Endothelial cell (in vitro differentiated cells): ENCODE measurements around the gene TLK1. TPM values are rescaled to one million over a fixed set of nuclear protein-coding genes. Genes with fewer than 3 reads are reported as not detected.
A peak's percentile ranks its signal among the peaks of the same experiment; 100 is the strongest.

ENCODE experiments used
- DNase-seq: peaks from one replicate; pipeline ENCODE4 v3.0.0; 2021; ENCODE audit warnings: low spot score
- H3K27ac Mint-ChIP-seq: one replicate; pipeline ENCODE4 v1.8.0; 2021; ENCODE audit warnings: mixed read lengths, inconsistent platforms; ENCODE audit not compliant: unreplicated experiment
- H3K27me3 Mint-ChIP-seq: one replicate; pipeline ENCODE4 v1.8.0; 2021; ENCODE audit warnings: mild to moderate bottlenecking, moderate library complexity, mixed read lengths, inconsistent platforms; ENCODE audit not compliant: unreplicated experiment
- H3K36me3 Mint-ChIP-seq: one replicate; pipeline ENCODE4 v1.8.0; 2021; ENCODE audit warnings: mild to moderate bottlenecking, low read depth, mixed read lengths, inconsistent platforms; ENCODE audit not compliant: unreplicated experiment
- H3K4me1 Mint-ChIP-seq: one replicate; pipeline ENCODE4 v1.8.0; 2021; ENCODE audit warnings: mild to moderate bottlenecking, mixed read lengths, inconsistent platforms; ENCODE audit not compliant: unreplicated experiment
- H3K4me3 Mint-ChIP-seq: one replicate; pipeline ENCODE4 v1.8.0; 2021; ENCODE audit warnings: mild to moderate bottlenecking, mixed read lengths, inconsistent platforms; ENCODE audit not compliant: unreplicated experiment
- H3K9me3 Mint-ChIP-seq: one replicate; pipeline ENCODE4 v1.8.0; 2021; ENCODE audit warnings: mixed read lengths, inconsistent platforms; ENCODE audit not compliant: unreplicated experiment
- total RNA-seq: library from RNA; stranded (reverse); fragmentation: NEBNext Ultra II Directional; extraction: Animal tissue kit (Norgen Biotek cat#: 25700); gene quantifications from one replicate; pipeline ENCODE4 v1.2.1, GENCODE V29; 2021; ENCODE audit not compliant: unreplicated experiment
- TF ChIP-seq, protein P1 (sequence below): fragments of 200-600 bp; sonication (generic); IDR thresholded peaks from one replicate; pipeline ENCODE4 v1.5.0; 2021; ENCODE audit warnings: antibody characterized with exemption; ENCODE audit not compliant: unreplicated experiment

Gene TLK1
- total RNA-seq, 1 donor from 2014 or later = 61.1 TPM

DNA sequence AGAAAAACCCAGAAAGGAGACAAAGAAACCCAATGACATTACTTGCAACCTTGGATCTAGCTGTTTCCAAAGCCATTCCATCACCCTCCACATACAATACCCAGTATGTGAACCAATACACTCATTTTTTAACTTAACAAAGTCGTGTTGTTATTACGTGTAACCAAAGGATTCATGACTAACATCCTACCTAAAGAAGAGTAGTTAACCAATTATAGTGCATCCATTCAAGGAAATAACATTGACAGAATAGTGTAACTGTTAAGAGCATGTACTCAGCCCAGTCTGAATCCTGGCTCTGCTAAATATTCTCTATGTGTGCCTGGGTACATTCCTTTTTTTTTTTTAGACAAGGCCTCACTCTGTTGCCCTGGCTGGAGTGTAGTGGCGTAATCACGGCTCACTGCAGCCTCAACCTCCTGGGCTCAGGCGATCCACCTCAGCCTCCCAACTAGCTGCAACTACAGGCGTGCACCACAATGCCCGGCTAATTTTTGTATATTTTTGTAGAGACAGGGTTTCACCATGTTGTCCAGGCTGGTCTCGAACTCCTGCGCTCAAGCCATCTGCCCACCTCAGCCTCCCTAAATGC lies 9.9 kb downstream of the TLK1 start:
- no peaks in the 10 kb centered on the region for H3K27me3 Mint-ChIP-seq
- no peak overlapping the region for H3K27ac Mint-ChIP-seq
- H3K9me3 Mint-ChIP-seq = no peaks in the 10 kb centered on the region
- no peak overlapping the region for H3K4me3 Mint-ChIP-seq
- peaks cover 31% of the 10 kb centered on the region for H3K4me1 Mint-ChIP-seq
- H3K36me3 Mint-ChIP-seq = no peaks in the 10 kb centered on the region
- DNase-seq = no peak
- TF ChIP-seq, protein P1, sequence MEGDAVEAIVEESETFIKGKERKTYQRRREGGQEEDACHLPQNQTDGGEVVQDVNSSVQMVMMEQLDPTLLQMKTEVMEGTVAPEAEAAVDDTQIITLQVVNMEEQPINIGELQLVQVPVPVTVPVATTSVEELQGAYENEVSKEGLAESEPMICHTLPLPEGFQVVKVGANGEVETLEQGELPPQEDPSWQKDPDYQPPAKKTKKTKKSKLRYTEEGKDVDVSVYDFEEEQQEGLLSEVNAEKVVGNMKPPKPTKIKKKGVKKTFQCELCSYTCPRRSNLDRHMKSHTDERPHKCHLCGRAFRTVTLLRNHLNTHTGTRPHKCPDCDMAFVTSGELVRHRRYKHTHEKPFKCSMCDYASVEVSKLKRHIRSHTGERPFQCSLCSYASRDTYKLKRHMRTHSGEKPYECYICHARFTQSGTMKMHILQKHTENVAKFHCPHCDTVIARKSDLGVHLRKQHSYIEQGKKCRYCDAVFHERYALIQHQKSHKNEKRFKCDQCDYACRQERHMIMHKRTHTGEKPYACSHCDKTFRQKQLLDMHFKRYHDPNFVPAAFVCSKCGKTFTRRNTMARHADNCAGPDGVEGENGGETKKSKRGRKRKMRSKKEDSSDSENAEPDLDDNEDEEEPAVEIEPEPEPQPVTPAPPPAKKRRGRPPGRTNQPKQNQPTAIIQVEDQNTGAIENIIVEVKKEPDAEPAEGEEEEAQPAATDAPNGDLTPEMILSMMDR = no peak

DNA sequence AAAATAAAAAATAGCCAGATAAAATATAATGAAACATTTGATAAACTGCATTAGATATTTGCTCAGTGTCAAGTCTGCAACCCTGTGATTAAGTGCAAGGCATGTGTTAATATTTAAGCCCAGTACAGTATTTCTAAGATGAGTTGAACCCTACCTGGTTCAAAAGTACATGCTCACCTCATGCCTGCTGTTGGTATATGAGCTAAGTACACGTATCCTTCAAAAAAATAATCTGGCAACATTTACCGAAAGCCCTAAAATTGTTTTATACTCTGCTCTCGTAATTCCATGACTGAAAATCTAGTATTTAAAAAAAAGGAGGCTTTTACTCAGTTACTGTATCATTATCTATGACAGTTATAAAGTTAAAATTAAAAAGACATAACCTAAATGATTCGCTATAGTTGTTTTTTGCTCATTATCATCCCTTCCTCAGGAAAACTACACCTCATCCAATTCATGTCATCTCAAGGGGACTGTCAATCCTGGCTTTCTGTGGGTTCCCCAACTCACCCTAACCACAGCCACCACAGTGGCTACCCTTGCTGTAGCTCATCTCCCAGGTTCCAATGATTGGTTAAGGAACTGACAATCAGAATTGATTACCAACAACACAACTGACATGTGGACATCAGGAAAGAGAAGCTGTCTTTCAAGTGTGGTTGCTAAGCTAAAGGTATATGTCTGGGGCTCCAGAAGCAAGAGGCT lies 10.6 kb downstream of the TLK1 start:
- no peaks in the 10 kb centered on the region for H3K9me3 Mint-ChIP-seq
- H3K27ac Mint-ChIP-seq = no peak overlapping the region
- no peak for DNase-seq
- no peaks in the 10 kb centered on the region for H3K27me3 Mint-ChIP-seq
- no peaks in the 10 kb centered on the region for H3K36me3 Mint-ChIP-seq
- peaks cover 29% of the 10 kb centered on the region for H3K4me1 Mint-ChIP-seq
- no peak overlapping the region for H3K4me3 Mint-ChIP-seq
- TF ChIP-seq, protein P1 = no peak

DNA sequence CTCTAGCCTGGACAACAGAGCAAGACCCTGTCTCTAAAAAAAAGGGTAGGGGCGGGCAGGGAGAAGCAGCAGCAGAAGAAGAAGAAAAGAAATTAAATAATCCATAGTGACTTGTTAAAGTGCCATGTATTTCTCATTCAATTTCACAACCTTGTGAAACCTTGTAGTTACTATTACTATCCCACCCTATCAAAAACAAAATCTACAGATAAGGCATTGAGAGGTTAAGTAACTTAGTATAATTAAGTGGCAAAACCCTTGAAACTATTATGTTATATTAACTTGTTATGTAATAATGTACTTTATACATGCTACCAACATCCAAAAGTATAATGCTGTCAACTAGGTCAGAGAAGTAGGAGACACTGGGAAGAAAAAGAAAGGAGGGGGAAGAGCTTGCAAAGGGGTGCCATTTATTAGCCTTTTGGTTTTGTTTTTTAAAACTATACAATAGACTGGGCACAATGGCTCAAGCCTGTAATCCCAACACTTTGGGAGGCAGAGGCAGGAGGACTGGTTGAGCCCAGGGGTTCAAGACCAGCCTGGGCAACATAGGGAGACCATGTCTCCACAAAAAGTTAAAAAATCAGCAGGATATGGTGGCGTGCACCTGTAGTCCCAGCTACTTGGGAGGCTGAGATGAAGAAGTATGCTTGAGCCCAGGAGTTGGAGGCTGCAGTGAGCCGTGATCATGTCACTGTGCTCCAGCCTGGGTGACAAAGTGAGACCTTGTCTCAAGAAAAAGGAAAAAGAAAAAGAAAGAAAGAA lies 11.3 kb downstream of the TLK1 start:
- no peaks in the 10 kb centered on the region for H3K36me3 Mint-ChIP-seq
- no peaks in the 10 kb centered on the region for H3K9me3 Mint-ChIP-seq
- TF ChIP-seq, protein P1 = no peak
- DNase-seq = no peak
- no peaks in the 10 kb centered on the region for H3K27me3 Mint-ChIP-seq
- H3K4me1 Mint-ChIP-seq = peaks cover 30% of the 10 kb centered on the region
- H3K27ac Mint-ChIP-seq = no peak overlapping the region
- no peak overlapping the region for H3K4me3 Mint-ChIP-seq

DNA sequence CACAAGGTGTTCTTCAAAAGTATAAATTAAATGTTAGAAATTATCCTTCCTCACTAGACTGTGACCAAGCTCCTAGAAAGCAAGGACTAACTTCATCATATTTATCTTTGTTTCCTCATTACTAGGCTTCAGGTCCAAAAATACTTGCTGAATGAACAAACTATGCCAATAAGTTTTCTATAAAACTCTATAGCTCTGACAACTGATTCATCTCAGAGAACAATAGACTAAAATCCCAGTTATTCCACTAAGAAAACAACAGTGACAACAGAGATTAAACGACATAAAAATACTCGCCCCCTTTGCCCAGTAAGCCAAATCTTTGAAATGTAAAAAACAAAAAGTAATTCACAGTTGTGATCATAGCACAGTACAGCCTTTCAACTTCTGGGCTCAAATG lies 13.6 kb downstream of the TLK1 start:
- Mint-ChIP-seq H3K27ac (peak overlapping the region; percentile 79), H3K4me3 (no peak overlapping the region), H3K27me3 (no peaks in the 10 kb centered on the region), H3K4me1 (peaks cover 38% of the 10 kb centered on the region), H3K9me3 (no peaks in the 10 kb centered on the region), H3K36me3 (no peaks in the 10 kb centered on the region)
- TF ChIP-seq, protein P1 = no peak
- DNase-seq = no peak
